ENCODE results near the gene CTBP1. TPM values are rescaled to one million over a fixed set of nuclear protein-coding genes. Genes with fewer than 3 reads are reported as not detected.
"Not testable (repeated sequence)": the region's sequence is repeated elsewhere in the genome, so short reads cannot be mapped to it uniquely, and the experiment has no call there.

Gene CTBP1
- total RNA-seq, 1 donor from 2014 or later: 169 TPM

DNA sequence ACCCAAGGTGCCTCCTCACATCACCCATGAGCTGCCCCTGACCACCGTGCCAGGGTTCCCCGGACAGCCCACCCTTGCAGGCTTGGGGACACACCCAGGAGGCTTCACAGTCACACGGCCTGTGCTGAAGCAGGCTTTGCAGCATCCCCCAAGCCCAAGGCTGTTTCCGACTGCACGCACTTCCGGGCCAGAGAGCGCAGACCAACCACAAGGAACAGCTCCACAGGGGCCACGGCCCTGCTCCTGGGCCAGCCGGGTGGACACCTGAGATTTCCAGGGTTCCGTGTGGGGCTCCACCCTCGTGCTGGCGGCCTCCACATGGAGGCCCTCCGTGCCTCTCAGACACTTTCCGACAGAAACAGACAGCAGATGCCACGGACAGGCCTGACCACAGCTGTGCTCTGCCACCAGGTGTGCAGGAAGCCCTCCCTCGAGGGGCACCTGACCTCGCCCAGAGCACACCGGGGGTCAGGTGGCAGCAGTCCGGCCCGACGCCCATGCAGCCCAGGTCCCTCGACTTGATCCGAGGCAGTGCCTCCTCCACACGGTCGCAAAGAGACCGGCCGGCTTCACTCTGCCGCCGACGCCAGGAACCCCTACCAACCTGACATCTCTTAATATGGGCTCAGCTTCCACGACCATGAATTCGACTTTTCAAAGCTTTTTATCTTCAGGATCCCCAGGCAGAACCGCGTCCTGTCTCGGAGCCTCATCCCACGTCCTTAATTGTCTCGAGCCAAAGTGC lies 8.0 kb downstream of the CTBP1 start:
- H3K4me1 ChIP-seq: peaks cover 30% of the 10 kb centered on the region
- no peak for ATAC-seq
- no peak overlapping the region for H3K27ac ChIP-seq
- H3K4me3 ChIP-seq: no peak overlapping the region
- peak; percentile 60 for DNase-seq
- TF ChIP-seq, protein P1, sequence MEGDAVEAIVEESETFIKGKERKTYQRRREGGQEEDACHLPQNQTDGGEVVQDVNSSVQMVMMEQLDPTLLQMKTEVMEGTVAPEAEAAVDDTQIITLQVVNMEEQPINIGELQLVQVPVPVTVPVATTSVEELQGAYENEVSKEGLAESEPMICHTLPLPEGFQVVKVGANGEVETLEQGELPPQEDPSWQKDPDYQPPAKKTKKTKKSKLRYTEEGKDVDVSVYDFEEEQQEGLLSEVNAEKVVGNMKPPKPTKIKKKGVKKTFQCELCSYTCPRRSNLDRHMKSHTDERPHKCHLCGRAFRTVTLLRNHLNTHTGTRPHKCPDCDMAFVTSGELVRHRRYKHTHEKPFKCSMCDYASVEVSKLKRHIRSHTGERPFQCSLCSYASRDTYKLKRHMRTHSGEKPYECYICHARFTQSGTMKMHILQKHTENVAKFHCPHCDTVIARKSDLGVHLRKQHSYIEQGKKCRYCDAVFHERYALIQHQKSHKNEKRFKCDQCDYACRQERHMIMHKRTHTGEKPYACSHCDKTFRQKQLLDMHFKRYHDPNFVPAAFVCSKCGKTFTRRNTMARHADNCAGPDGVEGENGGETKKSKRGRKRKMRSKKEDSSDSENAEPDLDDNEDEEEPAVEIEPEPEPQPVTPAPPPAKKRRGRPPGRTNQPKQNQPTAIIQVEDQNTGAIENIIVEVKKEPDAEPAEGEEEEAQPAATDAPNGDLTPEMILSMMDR (IDR thresholded peaks at IDR 0.05): no peak
- H3K9me3 ChIP-seq: no peaks in the 10 kb centered on the region
- intact Hi-C loops (cut with DNase I): loop anchor here (10.0 kb wide), 1 partner anchor 76 kb away; no protein-coding TSS in a partner anchor
- H3K27me3 ChIP-seq: no peaks in the 10 kb centered on the region
- peaks cover 32% of the 10 kb centered on the region for H3K36me3 ChIP-seq

DNA sequence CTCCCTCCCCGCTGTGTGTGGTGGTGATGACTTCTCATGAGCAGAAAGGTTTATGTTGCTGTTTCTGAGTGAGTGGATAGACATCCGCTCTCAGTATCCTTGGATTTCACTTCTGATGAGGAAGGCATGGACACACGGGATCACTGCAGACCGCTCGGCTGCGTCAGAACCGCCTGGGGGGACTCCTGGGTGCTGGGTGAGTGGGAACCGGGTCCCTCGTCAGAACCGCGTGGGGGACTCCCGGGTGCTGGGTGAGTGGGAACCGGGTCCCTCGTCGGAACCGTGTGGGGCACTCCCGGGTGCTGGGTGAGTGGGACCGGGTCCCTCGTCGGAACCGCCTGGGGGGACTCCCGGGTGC lies 9.0 kb downstream of the CTBP1 start:
- no peak overlapping the region for H3K27ac ChIP-seq
- H3K9me3 ChIP-seq: no peaks in the 10 kb centered on the region
- TF ChIP-seq, protein P1 (IDR thresholded peaks at IDR 0.05): no peak
- DNase-seq (no peak), ATAC-seq (no peak)
- peaks cover 42% of the 10 kb centered on the region for H3K36me3 ChIP-seq
- intact Hi-C loops (cut with DNase I): loop anchor here (10.0 kb wide), 1 partner anchor 75 kb away; no protein-coding TSS in a partner anchor
- peaks cover 21% of the 10 kb centered on the region for H3K4me1 ChIP-seq
- H3K4me3 ChIP-seq: no peak overlapping the region
- H3K27me3 ChIP-seq: no peaks in the 10 kb centered on the region

DNA sequence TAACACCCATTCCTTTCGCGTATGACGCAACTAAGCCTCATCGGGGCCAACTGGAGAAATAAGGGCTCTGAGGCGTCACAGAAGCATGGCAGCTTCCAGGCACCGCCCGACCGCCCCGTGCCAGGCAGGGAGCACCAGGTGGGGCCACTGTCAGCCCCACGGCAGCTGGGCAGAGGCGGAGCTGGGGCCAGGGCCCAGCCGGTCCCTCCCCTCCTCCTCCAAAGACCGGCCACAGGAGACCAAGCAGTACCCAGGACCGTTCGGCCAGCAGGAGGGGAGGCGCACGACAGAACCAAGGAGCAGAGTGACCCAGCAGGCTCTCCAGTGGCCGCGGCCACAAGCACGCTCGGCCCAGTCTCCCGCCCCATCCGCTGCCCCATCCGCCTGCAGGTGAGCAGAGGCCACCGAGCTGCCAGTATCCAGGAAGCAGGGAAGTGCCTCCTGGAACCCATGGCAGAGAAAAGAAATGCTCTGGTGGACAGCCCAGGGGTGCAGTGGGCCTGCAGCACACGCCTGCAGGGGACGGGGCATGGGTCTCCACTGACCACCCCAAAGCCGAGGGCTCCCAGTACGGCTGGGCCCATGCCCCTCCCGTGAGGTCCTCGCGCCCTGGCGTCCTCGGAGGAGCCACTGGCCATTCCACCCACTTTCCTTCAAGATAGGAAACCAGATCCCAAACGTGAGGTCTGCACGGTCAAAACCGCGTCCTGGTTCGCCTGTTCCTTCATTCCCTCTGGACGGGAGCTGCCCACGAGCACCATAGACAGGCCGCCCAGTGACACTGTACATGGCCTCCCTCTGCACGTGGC lies 9.6 kb downstream of the CTBP1 start:
- no peaks in the 10 kb centered on the region for H3K27me3 ChIP-seq
- TF ChIP-seq, protein P1 (IDR thresholded peaks at IDR 0.05): no peak
- peaks cover 48% of the 10 kb centered on the region for H3K36me3 ChIP-seq
- peaks cover 21% of the 10 kb centered on the region for H3K4me1 ChIP-seq
- intact Hi-C loops (cut with DNase I): no loop called here
- no peak overlapping the region for H3K4me3 ChIP-seq
- ATAC-seq: no peak
- H3K27ac ChIP-seq: no peak overlapping the region
- DNase-seq: peak; percentile 56
- no peaks in the 10 kb centered on the region for H3K9me3 ChIP-seq

DNA sequence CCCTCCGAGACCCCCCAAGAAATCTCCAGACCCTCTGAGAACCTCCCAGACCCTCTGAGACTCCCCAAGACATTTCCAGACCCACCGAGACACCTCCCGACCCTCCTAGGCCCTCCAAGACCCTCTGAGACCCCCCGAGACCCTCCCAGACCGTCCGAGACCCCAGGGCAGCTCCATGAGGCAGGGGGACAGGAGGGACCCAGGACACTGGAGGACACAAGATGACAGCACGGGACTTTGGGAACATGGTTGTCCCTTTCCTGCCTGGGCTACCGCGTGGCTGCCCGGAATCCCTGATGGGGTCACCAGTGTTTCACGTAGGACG lies 10.3 kb downstream of the CTBP1 start:
- H3K4me1 ChIP-seq: peaks cover 23% of the 10 kb centered on the region
- H3K27me3 ChIP-seq: no peaks in the 10 kb centered on the region
- intact Hi-C loops (cut with DNase I): no loop called here
- no peaks in the 10 kb centered on the region for H3K9me3 ChIP-seq
- no peak overlapping the region for H3K4me3 ChIP-seq
- H3K27ac ChIP-seq: no peak overlapping the region
- peaks cover 55% of the 10 kb centered on the region for H3K36me3 ChIP-seq
- DNase-seq (peak; percentile 36), ATAC-seq (no peak)
- TF ChIP-seq, protein P1 (IDR thresholded peaks at IDR 0.05): no peak

DNA sequence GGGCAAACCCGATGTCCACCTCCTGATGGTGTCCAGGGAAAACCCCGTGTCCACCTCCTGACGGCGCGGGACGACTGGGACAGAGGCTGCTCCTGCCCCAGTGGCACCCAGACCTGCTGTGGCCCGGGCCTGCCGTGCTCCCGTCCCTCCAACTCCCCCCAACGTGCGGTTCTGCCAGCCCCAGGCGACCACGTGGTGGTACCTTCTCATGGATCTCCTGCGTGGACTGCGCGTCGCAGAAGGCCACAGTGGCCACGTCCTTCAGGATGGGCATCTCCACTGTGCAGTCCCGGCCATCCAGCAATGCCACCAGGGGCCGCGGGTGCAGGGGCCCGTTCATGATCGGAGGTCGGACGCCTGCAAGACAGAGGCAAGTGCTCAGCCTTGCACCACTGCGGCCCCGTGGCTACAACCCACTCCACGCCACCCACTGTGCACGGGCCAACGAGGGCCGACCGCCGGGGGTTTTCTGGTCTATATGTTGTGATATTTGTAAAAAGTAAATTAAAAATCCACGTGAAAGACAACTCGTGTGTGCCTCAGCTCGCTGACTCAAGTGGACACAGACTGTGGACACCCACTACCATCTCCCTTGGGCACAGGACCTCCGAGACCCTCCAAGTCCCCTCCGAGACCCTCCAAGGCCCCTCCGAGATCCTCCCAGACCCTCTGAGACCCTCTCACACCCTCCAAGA lies 10.8 kb downstream of the CTBP1 start:
- Histone ChIP-seq H3K36me3 (peaks cover 60% of the 10 kb centered on the region), H3K4me1 (peaks cover 23% of the 10 kb centered on the region), H3K27me3 (no peaks in the 10 kb centered on the region), H3K27ac (no peak overlapping the region), H3K9me3 (no peaks in the 10 kb centered on the region), H3K4me3 (no peak overlapping the region)
- intact Hi-C loops (cut with DNase I): no loop called here
- DNase-seq (peak; percentile 64), ATAC-seq (no peak)
- TF ChIP-seq, protein P1 (IDR thresholded peaks at IDR 0.05): no peak

DNA sequence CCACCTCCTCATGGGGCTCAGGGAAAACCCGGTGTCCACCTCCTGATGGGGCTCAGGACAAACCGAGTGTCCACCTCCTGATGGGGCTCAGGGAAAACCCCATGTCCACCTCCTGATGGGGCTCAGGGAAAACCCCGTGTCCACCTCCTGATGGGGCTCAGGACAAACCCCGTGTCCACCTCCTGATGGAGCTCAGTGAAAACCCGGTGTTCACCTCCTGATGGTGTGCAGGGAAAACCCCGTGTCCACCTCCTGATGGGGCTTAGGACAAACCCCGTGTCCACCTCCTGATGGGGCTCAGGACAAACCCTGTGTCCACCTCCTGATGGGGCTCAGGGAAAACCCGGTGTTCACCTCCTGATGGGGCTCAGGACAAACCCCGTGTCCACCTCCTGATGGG lies 11.7 kb downstream of the CTBP1 start:
- H3K27ac ChIP-seq; H3K9me3 ChIP-seq; ATAC-seq; intact Hi-C loops (cut with DNase I); H3K27me3 ChIP-seq; H3K4me3 ChIP-seq; DNase-seq: not testable (repeated sequence)
- H3K4me1 ChIP-seq: peaks cover 21% of the 10 kb centered on the region
- peaks cover 68% of the 10 kb centered on the region for H3K36me3 ChIP-seq

DNA sequence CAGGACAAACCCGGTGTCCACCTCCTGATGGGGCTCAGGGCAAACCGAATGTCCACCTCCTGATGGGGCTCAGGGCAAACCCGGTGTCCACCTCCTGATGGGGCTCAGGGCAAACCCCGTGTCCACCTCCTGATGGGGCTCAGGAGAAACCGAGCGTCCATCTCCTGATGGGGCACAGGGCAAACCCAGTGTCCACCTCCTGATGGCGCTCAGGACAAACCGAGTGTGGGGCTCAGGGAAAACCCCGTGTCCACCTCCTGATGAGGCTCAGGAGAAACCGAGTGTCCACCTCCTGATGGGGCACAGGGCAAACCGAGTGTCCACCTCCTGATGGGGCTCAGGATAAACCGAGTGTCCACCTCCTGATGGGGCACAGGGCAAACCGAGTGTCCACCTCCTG lies 12.1 kb downstream of the CTBP1 start:
- intact Hi-C loops (cut with DNase I); H3K9me3 ChIP-seq: not testable (repeated sequence)
- DNase-seq: peak; percentile 21

More for the DNA sequence above, 12.1 kb downstream of the CTBP1 start:
- Histone ChIP-seq H3K36me3 (peaks cover 71% of the 10 kb centered on the region), H3K4me1 (peaks cover 21% of the 10 kb centered on the region)
- H3K27me3 ChIP-seq, H3K27ac ChIP-seq, H3K4me3 ChIP-seq, ATAC-seq: not testable (repeated sequence)

All from upper lobe of right lung (tissue), 1 donor.